Measurements from ENCODE around the gene TMPRSS5. TPM values are rescaled to one million over a fixed set of nuclear protein-coding genes. Genes with fewer than 3 reads are reported as not detected.

The TMPRSS5 gene
- total RNA-seq, 4 donors from 2014 or later = 1.2 to 4.9 (median 1.8) TPM

DNA sequence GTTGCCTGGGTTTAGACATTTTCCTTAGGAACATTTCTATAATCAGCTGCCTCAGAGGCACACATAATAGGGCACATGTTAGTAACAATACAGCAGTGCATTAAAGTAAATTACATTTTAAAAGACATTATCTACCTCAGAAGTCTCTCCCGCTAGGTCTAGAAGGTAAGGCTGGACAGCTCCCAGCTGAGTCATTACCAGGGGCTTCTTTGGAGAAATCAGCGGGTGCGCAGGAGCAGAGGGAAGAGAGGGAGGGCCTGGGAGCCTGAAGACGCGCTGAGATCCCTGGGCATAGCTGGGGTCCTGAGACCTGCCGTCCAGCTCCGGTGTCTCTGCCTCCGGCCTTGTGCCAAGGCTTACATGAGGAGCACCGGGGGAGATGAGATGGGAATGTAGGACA, 67.7 kb downstream of the TMPRSS5 start:
- DNase-seq (ENCODE audit: low spot score in 2 of 2) = no peak
- no peak for TF ChIP-seq POLR2AphosphoS5 (IDR thresholded peaks at IDR 0.05)
- TF ChIP-seq, protein P1, sequence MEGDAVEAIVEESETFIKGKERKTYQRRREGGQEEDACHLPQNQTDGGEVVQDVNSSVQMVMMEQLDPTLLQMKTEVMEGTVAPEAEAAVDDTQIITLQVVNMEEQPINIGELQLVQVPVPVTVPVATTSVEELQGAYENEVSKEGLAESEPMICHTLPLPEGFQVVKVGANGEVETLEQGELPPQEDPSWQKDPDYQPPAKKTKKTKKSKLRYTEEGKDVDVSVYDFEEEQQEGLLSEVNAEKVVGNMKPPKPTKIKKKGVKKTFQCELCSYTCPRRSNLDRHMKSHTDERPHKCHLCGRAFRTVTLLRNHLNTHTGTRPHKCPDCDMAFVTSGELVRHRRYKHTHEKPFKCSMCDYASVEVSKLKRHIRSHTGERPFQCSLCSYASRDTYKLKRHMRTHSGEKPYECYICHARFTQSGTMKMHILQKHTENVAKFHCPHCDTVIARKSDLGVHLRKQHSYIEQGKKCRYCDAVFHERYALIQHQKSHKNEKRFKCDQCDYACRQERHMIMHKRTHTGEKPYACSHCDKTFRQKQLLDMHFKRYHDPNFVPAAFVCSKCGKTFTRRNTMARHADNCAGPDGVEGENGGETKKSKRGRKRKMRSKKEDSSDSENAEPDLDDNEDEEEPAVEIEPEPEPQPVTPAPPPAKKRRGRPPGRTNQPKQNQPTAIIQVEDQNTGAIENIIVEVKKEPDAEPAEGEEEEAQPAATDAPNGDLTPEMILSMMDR (IDR thresholded peaks at IDR 0.05) = no peak
- no peak for TF ChIP-seq EP300 (IDR thresholded peaks at IDR 0.05)
- no peak for TF ChIP-seq POLR2A (IDR thresholded peaks at IDR 0.05)
- no peaks in the 10 kb centered on the region for H3K4me1 ChIP-seq
- no peak overlapping the region for H3K27ac ChIP-seq
- 79% methylated on average over 9 of the region's 9 CpGs for WGBS
- H3K9me3 ChIP-seq = no peaks in the 10 kb centered on the region
- no peaks in the 10 kb centered on the region for H3K36me3 ChIP-seq
- H3K27me3 ChIP-seq = no peaks in the 10 kb centered on the region
- H3K4me3 ChIP-seq = no peak overlapping the region

DNA sequence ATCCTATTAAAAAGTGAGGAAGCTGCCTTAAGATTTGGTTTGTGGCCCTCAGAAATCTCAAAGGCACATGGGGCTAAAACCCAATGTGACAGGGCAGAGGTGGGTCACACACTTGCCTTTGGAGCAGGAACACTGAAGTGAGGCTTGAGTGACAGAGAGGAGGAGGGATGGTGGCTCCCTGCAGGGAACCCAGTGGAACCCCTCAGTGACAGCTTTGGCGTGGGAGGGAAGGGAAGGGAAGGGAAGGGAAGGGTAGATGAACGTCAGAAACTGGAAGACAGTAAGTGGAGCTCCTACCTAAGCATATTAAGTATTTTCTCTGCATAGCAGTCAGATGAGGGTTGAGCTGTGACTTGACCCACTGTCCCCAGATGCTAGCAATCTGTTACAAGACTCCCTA, 68.5 kb downstream of the TMPRSS5 start:
- no peaks in the 10 kb centered on the region for H3K27me3 ChIP-seq
- TF ChIP-seq POLR2A (IDR thresholded peaks at IDR 0.05) (no peak), EP300 (IDR thresholded peaks at IDR 0.05) (no peak), POLR2AphosphoS5 (IDR thresholded peaks at IDR 0.05) (no peak)
- TF ChIP-seq, protein P1 (IDR thresholded peaks at IDR 0.05) = no peak
- H3K4me1 ChIP-seq = no peaks in the 10 kb centered on the region
- DNase-seq (ENCODE audit: low spot score in 2 of 2) = no peak
- no peak overlapping the region for H3K4me3 ChIP-seq
- H3K36me3 ChIP-seq = no peaks in the 10 kb centered on the region
- no peak overlapping the region for H3K27ac ChIP-seq
- no peaks in the 10 kb centered on the region for H3K9me3 ChIP-seq
- WGBS = 59% methylated on average over 2 of the region's 2 CpGs

Other genes starting within 250 kb of the TMPRSS5 start
- gene DRD2, start 230.9 kb downstream of the TMPRSS5 start, total RNA-seq = 1 to 10 TPM in 1 of 4 donors, under 1 TPM in 1, not detected in 2; 0.16 to 1.8 TPM
- 10 to 100 TPM; 15.0 to 22.7 (median 20.8) TPM for gene ZW10, start 67.4 kb upstream of the TMPRSS5 start, total RNA-seq
- gene CLDN25, start 73.5 kb upstream of the TMPRSS5 start, total RNA-seq = under 1 TPM in 1 of 4 donors, not detected in 3; 0.86 TPM
- 10 to 100 TPM; 13.4 to 19.6 (median 14.1) TPM for gene USP28, start 169.3 kb upstream of the TMPRSS5 start, total RNA-seq
- not detected for gene HTR3B, start 198.5 kb upstream of the TMPRSS5 start, total RNA-seq

All from suprapubic skin (tissue), 4 donors.